Measurements from ENCODE around the gene ASB6.
A peak's percentile ranks its signal among the peaks of the same experiment; 100 is the strongest.

ASB6 gene

DNA sequence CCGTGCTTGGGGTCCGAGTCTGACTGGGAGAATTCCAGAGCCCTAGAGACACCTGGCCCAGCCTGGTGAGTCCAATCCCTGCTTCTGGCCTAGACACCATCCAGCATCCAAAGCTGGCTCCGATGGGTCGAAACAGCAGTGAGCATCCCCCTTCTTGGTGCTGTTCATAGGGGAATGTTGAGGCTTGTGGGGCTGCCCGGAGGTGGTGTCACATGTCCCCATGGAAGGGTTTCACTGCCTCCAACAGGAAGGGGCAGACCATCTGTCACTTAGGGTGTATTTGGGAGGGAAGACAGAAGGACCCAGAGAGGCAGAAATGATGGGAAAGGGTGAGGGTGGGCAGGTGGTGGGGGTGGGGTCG, 34.9 kb downstream of the ASB6 start:
- TF ChIP-seq Cebpa-rat (IDR thresholded peaks at IDR 0.05) = no peak
- Histone ChIP-seq H3K27ac (peak overlapping the region in 10 of 11 experiments; percentile 29 to 82 (median 76); a peak in 19 of 22 replicates), H3K4me1 (peaks cover 61 to 95% (median 94%) of the 10 kb centered on the region in 10 experiments), H3K36me3 (no peaks in the 10 kb centered on the region), H3K27me3 (no peaks in the 10 kb centered on the region), H3K9me3 (replicated peaks in 1 of 11) (no peaks in the 10 kb centered on the region), H3K4me3 (peak overlapping the region in 2 of 10 experiments; percentile 24 to 41; a peak in 3 of 20 replicates), H3K4me2 (peak overlapping the region; percentile 78 to 98 (median 85)), H3K9ac (peak overlapping the region in 9 of 11 experiments; percentile 31 to 74 (median 62); a peak in 16 of 22 replicates), H4K20me1 (no peaks in the 10 kb centered on the region)

- no peaks in the 10 kb centered on the region for H3K36me3 ChIP-seq
- no peaks in the 10 kb centered on the region for H3K27me3 ChIP-seq
- H3K9me3 ChIP-seq (replicated peaks in 1 of 11) = no peaks in the 10 kb centered on the region
- H3K9ac ChIP-seq = peak overlapping the region in 10 of 11 experiments; percentile 14 to 74 (median 57); a peak in 16 of 22 replicates
- H3K4me3 ChIP-seq = peak overlapping the region in 1 of 10 experiments; percentile 41; a peak in 1 of 20 replicates
- peak overlapping the region; percentile 78 to 98 (median 85) for H3K4me2 ChIP-seq
- H3K27ac ChIP-seq = peak overlapping the region in 10 of 11 experiments; percentile 29 to 82 (median 76); a peak in 19 of 22 replicates
- H4K20me1 ChIP-seq = no peaks in the 10 kb centered on the region
- H3K4me1 ChIP-seq = peaks cover 56 to 94% (median 91%) of the 10 kb centered on the region in 10 experiments
- TF ChIP-seq Cebpa-rat (IDR thresholded peaks at IDR 0.05) = no peak
Measured at GRCh38 chr9:129606161-129607026, 35.6 kb downstream of the ASB6 start.

GRCh38 chr9:129604766-129605163, 37.2 kb downstream of the ASB6 start:
- H3K4me2 ChIP-seq = peak overlapping the region in 10 of 11 experiments; percentile 13 to 92 (median 78); a peak in 19 of 22 replicates
- H3K27ac ChIP-seq = peak overlapping the region in 6 of 11 experiments; percentile 27 to 64 (median 40); a peak in 9 of 22 replicates
- H3K4me3 ChIP-seq = no peak overlapping the region
- no peak for TF ChIP-seq Cebpa-rat (IDR thresholded peaks at IDR 0.05)
- peaks cover 53 to 99% (median 92%) of the 10 kb centered on the region in 10 experiments for H3K4me1 ChIP-seq
- H3K36me3 ChIP-seq = no peaks in the 10 kb centered on the region
- H4K20me1 ChIP-seq = no peaks in the 10 kb centered on the region
- H3K27me3 ChIP-seq = no peaks in the 10 kb centered on the region
- peak overlapping the region in 4 of 11 experiments; percentile 7 to 56 (median 38); a peak in 5 of 22 replicates for H3K9ac ChIP-seq
- no peaks in the 10 kb centered on the region for H3K9me3 ChIP-seq (replicated peaks in 1 of 11)

DNA sequence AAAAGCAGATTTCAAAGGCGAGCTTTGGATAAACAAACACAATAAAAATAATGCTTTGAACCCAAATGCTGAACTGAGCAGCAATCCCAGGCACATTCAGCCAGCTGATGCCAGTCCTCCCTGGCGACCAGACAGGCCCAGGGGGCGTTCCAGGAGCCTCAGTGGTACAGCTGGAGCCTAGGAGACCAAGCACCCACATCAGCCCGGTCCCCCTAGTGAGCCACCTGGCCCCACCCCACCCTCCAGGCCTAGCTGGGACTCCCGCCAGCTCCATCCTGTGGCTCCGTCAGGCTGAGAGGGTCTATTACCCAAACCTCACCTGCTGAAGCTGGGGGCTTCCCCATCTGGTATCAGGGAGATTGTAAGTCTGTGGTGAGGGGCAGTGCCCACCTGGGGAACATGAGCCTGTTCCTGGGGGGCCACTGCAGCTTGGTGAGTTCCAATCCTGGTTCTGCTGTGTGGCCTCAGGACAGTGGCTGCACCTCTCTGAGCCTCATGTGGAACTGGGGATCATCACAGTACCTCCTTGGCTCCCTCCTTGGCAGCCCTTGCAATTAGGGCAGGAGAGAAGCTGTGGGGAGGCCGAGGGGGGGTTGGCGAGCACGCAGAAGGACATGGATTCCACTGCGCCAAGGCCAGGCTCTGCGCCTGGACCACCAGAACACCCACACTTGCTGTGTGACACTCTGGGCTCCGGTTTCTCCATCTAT, 37.7 kb downstream of the ASB6 start:
- Histone ChIP-seq H3K4me3 (no peak overlapping the region), H3K4me1 (peaks cover 48 to 95% (median 90%) of the 10 kb centered on the region in 10 experiments), H3K36me3 (no peaks in the 10 kb centered on the region), H3K9ac (peak overlapping the region in 6 of 11 experiments; percentile 1 to 56 (median 36); a peak in 6 of 22 replicates), H3K9me3 (replicated peaks in 1 of 11) (no peaks in the 10 kb centered on the region), H3K4me2 (peak overlapping the region in 10 of 11 experiments; percentile 13 to 92 (median 78); a peak in 20 of 22 replicates), H3K27me3 (no peaks in the 10 kb centered on the region), H3K27ac (peak overlapping the region in 6 of 11 experiments; percentile 27 to 64 (median 40); a peak in 10 of 22 replicates), H4K20me1 (no peaks in the 10 kb centered on the region)
- TF ChIP-seq Cebpa-rat (IDR thresholded peaks at IDR 0.05) = no peak

GRCh38 chr9:129602598-129603415, 39.1 kb downstream of the ASB6 start:
- H3K9me3 ChIP-seq (replicated peaks in 1 of 11) = no peaks in the 10 kb centered on the region
- H3K9ac ChIP-seq = peak overlapping the region in 8 of 11 experiments; percentile 6 to 49 (median 34); a peak in 9 of 22 replicates
- H3K4me2 ChIP-seq = peak overlapping the region; percentile 64 to 92 (median 80)
- H3K4me3 ChIP-seq = 0 out of 20 replicates have a peak overlapping the region, but pooled peaks of 1 of the 10 experiments have one; percentile 13
- peak overlapping the region in 7 of 11 experiments; percentile 30 to 64 (median 48); a peak in 13 of 22 replicates for H3K27ac ChIP-seq
- no peak for TF ChIP-seq Cebpa-rat (IDR thresholded peaks at IDR 0.05)
- no peaks in the 10 kb centered on the region for H4K20me1 ChIP-seq
- no peaks in the 10 kb centered on the region for H3K36me3 ChIP-seq
- H3K27me3 ChIP-seq = peaks cover 0 to 5% (median 0%) of the 10 kb centered on the region in 11 experiments; a peak in 3 of 22 replicates
- peaks cover 43 to 94% (median 89%) of the 10 kb centered on the region in 10 experiments for H3K4me1 ChIP-seq

GRCh38 chr9:129601082-129601674, 40.8 kb downstream of the ASB6 start:
- Histone ChIP-seq H3K4me1 (peaks cover 41 to 94% (median 89%) of the 10 kb centered on the region in 10 experiments), H4K20me1 (no peaks in the 10 kb centered on the region), H3K27ac (no peak overlapping the region), H3K36me3 (no peaks in the 10 kb centered on the region), H3K27me3 (peaks cover 0 to 16% (median 5%) of the 10 kb centered on the region in 11 experiments; a peak in 11 of 22 replicates), H3K9ac (no peak overlapping the region), H3K9me3 (replicated peaks in 1 of 11) (no peaks in the 10 kb centered on the region), H3K4me2 (peak overlapping the region in 5 of 11 experiments; percentile 26 to 99 (median 51); a peak in 4 of 22 replicates), H3K4me3 (no peak overlapping the region)
- TF ChIP-seq Cebpa-rat (IDR thresholded peaks at IDR 0.05) = no peak

DNA sequence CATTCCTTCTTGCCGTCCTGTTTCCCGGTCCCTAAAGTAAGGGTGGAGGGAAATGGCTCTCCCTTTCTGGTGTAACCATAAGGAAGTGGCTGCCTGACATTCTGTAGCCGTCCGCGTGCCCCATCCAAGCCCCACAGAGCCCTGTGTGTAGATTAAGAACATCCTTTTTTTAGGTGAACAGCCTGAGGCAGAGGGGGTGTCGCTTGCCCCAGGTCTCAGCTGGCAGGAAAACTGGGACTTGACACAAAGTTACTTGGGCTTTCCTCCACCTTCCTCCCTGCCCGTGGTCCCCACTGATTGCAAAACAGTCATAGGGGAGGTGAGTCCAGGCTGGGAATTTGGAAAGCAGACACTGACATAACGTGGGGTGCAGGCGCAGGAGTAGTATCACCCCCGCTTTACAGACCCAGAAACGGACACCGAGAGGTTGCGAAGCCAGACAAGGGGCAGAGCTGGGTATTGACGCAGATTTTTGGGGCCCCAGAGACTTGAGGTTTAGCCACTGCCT, 43.8 kb downstream of the ASB6 start:
- 0 out of 22 replicates have a peak, but pooled peaks of 1 of the 11 experiments have one; percentile 48 for TF ChIP-seq Cebpa-rat (IDR thresholded peaks at IDR 0.05)
- Histone ChIP-seq H4K20me1 (no peaks in the 10 kb centered on the region), H3K4me1 (peaks cover 55 to 94% (median 89%) of the 10 kb centered on the region in 10 experiments), H3K9ac (peak overlapping the region in 10 of 11 experiments; percentile 57 to 78 (median 66); a peak in 20 of 22 replicates), H3K27ac (peak overlapping the region; percentile 48 to 73 (median 63); a peak in 20 of 22 replicates), H3K27me3 (peaks cover 0 to 16% (median 5%) of the 10 kb centered on the region in 11 experiments; a peak in 11 of 22 replicates), H3K4me3 (peak overlapping the region in 9 of 10 experiments; percentile 32 to 61 (median 49); a peak in 12 of 20 replicates), H3K36me3 (no peaks in the 10 kb centered on the region), H3K9me3 (replicated peaks in 1 of 11) (no peaks in the 10 kb centered on the region), H3K4me2 (peak overlapping the region; percentile 84 to 99 (median 98))
